Activated CD4-positive, alpha-beta T cell treated with anti-CD3 and anti-CD28 coated beads for 48 hours (primary cell): ENCODE results near the gene C6.
"Not testable (repeated sequence)": the region's sequence is repeated elsewhere in the genome, so short reads cannot be mapped to it uniquely, and the experiment has no call there.

Experiments
- DNase-seq: peaks from one replicate; pipeline ENCODE4 v3.0.0-alpha.2; 2020

The C6 gene

DNA sequence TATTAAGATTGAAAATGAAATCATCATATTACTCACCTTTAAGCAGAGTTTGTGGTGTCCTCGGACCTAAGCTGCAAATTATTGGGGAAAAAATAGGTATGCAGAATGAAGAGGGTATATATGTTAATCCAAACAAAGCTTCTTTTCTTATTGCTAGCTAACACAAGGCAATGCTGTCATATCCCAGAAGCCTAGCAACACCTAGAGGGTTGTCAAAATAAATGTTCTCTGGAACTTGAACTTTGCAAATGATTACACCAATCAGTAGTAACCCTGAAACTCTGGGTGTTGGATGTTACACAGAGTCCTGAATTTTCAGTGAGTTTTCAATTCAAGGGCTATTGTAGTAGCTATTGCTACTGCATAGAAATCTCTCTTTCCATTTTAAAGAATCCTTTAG lies at the start of gene C6:
C6 (minus strand) TSS at position 193 of the 400 bp plus-strand sequence. CDS start 10,302 bp downstream, outside the sequence.
- no peak for DNase-seq

DNA sequence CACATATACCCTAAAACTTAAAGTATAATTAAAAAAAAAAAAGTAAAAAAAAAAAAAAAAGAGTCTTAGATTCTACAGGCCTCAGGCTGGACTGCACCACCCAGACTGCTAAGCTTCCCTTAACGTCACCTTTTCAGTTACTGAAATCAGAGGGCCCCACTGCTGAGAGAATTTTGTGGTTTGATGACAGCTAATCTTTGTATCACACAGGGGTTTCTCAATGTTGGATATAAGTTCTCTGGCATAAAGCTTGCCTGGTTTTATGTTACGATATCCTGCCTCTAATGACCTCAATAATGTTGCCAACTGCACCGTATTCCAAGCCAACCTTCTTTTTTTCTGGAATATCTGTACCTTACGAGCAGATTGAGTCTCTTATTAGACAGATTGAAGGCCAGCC lies 43.1 kb upstream of the C6 start:
- no peak for DNase-seq

DNA sequence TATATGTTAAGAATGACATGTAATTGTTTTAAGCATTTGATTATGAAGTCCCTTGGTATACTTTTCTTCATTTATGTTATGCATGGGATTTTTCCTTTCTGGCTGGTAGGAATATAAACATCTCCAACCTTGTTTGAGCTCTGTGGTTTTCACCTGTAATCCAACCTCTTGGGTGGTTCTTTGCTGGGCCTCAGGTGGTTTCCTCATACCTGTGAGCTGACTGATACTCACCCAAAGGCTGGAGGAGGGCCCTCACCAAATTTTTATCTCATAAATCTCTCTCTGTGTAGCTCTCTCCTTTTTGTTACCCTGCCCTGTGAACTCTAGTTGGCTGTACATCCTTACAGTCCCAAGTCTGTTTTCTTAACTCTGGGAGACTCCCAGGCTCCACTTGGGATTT lies 39.8 kb upstream of the C6 start:
- no peak for DNase-seq

GRCh38 chr5:41252036-41252435 lies 38.7 kb upstream of the C6 start:
- DNase-seq, result no peak

DNA sequence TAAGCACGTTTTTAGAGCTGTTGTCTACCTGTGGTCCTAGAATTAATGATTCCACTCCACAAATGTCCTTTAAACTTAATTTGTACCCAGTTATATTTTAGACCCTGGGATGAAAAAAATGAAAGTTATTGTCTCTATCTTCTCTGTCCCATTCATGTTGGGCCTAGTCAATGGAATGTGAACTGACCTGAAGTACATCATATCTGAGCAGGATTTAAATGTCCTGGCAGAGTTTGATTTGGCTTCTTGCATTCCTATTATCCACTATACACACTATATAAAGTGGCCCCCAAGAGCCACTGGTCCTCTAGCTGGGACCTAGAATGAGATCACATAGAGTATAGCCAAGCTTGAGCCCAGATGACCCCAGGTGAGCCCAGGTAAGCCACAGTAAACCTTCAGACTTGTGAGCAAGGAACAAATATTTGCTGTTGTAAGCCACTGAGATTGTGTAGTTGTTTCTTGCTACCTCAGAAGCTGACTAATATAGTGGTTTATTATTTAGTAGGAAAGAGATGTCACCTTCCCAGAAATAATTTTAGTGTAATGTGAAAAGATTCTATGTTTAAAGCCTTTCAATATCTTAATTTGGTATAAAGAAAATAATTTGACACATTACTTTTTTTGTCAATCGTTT lies 37.1 kb upstream of the C6 start:
- DNase-seq, result no peak

DNA sequence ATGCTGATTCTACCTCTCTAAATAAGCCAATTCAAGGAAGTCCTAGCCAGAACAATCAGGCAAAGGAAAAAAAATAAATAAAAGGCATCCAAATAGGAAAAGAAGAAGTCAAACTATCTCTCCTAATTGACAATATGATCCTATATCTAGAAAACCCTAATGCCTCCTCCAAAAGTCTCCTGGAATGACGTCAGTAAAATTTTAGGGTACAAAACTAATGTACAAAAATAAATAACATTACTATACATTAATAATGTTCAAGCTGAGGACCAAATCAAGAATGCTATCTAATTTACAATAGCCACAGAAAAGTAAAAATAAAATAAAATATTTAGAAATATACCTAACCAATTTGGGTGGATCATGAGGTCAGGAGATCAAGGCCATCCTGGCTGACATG lies 33.8 kb upstream of the C6 start:
- DNase-seq, result no peak

DNA sequence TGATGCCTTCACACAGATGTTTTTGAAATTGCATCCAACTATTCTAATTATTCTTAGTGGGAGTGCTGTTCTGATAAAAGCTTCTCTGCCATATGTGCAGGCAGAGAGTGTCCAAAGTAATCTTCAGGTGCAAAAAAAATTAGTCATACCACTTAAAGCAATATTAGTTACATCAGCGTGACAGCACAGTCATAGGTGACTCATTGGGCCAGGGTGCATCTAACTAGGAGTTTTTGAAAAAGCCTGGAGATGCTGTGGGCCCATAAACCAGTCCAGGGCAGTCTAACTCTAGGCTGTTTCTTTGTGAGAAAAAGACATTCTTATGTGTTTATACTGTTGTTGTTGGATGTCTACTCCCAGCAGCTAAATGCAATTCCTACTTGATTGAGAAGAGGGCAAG lies 33.0 kb upstream of the C6 start:
- DNase-seq, result no peak

DNA sequence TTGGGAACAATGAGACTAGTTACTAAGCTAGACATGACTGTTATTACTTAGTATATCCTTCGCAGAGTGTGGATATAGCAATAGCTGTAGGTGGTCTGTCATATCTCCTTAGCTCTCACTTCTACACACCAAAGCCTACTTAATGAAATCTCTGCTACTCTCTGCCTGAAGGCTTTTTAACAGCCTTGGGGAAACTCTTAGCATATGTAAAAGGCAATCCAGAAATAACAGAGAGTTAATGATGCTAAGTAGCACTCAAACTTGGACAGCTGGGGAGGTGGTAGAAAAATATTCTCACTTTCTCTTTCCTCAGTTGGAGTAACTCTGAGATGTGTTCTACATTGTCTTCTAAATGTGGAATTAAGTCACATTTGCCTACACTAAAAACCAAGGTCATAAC lies 30.2 kb upstream of the C6 start:
- DNase-seq, result no peak

- no peak for DNase-seq
Observed at GRCh38 chr5:41240985-41241384, 27.7 kb upstream of the C6 start.

GRCh38 chr5:41240390-41240789 lies 27.1 kb upstream of the C6 start:
- no peak for DNase-seq

DNA sequence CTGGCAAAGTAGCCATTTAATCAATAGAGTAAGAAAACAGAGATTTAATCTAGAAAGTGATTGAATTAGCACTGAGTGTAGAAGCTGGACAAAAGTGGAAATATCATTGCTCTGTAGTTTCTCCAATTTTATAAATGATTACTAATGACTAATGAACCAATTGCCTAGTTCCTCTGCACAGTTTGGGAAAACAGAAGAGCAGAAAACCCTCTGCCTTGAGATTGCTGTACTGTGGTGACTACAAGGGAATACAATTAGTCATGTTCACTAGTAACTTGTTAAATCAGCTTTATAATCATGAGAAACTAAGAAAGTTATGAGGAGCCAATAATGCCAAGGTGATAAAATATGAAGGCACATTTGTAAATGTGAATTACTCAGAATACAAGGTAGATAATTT lies 21.1 kb upstream of the C6 start:
- DNase-seq, result no peak

DNA sequence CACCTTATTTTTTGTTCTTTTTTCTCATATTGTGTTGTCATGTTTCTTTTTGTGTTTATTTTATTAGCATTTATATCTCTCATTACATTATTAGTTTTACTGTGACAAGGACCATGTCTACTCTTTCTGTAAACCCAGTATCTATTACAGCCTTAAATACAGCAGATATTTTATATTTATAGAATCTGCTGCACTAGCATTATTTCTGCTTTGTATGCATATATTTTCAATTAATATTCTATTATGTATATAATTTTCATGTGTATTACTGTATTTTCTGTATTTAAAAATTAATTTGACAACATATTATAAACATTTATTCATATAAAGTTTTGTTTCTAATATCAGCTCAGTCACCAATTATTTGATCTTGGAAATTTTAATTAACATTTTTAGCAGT lies 19.5 kb upstream of the C6 start:
- no peak for DNase-seq

DNA sequence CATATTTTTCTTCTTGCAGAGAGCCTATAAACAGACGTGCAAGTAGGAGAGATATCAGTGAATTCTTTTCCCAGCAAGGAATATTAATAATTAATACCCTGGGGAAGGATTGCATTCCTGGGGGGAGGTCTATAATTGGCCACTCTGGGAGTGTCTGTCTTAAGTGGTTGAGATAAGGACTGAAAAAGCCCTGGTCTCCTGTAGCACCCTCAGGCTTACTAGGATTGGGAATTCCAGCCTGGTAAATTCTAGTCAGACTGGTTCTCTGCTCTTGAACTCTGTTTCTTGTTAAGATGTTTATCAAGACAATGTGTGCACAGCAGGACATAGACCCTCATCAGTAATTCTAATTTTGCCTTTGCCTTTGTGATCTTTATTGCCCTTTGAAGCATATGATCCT lies 16.9 kb upstream of the C6 start:
- not testable (repeated sequence) for DNase-seq

DNA sequence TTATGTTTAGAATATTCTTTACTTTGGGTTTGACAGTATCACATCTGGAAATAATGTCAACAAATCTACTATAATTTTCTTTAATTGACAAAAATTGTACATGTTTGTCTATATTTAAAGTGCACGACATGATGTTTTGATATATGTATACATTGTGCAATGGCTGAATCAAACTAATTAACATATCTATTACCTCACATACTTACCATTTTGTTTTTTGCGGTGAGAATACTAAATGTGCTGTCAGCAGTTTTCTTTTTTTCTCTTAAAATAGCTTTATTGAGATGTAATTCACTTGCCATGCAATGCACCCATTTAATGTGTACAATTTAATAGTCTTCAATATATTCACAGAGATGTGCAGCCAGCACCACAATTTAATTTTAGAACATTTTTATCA lies 10.6 kb upstream of the C6 start:
- no peak for DNase-seq

GRCh38 chr5:41219658-41220269 lies 6.4 kb upstream of the C6 start:
- no peak for DNase-seq

DNA sequence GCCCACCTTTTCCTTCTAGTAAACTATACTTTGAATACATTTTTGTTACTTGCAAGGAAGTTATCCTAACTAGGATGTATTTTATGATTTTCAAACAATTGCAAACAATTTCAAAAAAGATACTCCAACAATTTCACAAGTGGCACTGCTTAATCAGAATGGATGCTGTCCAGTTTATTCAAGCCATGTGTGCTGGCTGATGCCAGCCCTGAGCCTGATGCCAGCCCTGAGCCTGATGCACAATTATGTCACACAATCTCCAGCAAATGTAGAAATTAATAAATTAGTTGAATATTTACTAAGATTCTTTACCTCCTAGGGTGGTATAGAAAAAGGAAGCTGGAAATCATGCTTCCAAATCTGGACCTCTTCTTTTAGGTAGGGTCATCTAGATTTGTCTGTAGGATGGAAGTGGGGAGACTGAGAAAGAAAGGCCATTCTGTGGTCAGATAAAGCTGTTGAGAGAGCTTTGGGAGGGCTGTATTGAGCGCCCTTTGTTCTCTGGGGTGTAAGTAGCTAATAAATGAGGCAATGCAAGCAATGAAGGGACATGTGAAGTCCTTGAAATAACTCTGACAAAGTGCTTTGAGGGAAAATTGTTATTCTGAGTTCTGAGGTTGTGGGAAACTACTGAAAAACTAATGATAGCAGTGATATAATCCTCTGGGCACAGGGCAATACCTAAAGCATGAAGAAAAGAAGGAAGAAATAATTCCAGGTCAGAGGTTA lies 5.8 kb upstream of the C6 start:
- no peak for DNase-seq

DNA sequence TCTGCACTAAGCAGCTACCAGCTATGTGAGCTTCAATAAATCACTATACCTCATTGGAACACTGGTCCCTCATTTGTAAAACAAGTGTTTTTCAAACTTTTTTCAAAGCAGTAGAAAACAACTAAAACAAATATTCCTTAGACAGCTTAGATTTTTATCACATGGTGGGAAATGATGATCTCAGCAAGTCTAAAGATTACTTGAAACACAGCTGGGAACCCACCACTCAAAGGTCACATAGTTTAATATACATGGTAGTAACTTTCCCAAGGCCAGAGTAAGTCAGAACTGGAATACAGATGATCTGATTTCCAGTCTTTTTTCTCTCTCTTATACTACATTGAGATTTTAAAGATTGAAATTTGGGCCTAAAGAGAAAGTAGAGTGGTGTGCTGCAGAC lies 850 bp upstream of the C6 start:
- DNase-seq, result no peak

GRCh38 chr5:41212935-41213334 lies 397 bp downstream of the C6 start:
- no peak for DNase-seq

DNA sequence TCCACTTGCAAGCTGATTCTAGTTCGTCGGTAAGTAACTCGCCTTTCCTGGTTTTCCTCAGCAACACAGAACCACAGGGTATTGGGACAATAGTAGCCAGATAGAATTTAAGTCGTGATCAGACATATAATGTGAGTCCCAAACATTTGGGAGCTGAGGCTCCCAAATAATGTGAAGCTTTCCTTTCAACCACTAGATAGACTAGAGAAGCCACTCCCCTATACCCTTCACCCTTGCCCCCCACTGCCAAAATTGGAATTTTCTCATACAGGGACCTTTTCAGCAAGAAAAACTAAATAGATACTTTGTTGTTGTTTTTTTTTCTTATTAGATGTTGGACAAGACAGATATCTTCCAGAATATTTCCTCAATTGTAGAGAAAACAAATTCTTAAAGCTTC lies 1.9 kb downstream of the C6 start:
- no peak for DNase-seq

DNA sequence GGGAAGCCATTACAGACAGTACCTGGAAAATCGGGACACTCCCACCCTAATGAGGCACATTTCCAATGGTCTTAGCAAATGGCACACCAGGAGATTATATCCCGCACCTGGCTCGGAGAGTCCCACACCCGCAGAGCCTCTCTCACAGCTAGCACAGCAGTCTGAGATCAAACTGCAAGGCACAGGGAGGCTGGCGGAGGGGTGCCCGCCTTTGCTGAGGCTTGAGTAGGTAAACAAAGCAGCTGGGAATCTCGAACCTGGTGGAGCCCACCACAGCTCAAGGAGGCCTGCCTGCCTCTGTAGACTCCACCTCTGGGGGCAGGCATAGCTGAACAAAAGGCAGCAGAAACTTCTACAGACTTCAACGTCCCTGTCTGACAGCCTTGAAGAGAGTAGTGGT lies 7.9 kb downstream of the C6 start:
- DNase-seq, result not testable (repeated sequence)

DNA sequence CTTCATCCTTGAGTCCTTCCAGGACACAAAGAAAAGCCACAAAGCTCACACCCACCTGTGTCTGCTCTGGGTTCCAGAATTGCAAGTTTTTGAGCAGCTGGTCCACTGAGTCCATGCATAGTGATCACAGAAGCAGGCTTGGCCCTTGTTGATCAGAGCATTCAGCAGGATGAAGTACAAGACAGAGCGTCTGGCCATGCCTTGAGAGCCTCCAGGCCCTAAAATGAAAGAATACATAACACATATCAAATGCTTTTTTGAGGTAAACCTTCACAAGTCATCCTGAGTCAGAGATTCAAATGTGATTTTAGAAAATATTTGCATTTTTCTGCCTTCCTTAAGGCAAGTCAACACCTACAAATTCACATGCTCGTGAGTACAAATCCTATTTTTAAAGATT lies 10.3 kb downstream of the C6 start:
- no peak for DNase-seq

- no peak for DNase-seq
Observed at GRCh38 chr5:41201082-41201772, 12.1 kb downstream of the C6 start.

DNA sequence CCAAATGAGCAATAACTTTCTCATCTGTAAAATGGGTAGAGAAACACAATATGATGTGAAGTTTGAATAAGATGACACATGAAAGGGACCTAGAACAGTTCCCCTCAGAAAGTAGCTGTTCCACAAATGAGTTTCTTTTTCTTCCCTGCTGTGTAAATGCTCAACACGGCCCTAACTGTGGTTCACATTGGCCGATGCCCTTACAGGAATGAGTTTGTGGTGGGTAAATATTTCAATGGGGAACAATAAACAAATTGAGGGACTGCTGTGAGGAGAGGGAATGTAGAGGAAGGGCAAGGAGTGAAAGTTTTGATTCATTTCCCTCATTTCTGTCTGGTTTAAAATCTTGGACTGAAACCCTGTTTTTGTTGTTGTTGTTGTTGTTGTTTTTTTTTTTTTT lies 12.8 kb downstream of the C6 start:
- no peak for DNase-seq

DNA sequence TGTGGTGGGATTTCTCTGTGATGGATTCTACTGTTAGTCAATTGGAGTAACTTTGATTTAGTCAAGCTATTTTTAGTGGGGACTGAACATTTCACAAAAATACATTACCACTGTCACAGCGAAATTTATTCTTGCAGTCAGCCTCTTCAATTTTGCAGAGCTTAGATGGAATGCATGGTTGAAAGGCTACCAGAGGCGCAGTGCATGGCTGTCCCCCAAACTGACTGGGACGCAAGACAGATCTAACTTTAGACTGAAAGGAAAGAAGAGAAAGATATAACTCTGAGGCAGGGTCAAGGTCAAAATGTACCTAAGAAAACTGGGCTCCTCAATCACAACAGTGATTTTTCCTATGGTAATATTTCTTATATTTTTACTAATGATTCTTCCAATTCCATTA lies 13.7 kb downstream of the C6 start:
- no peak for DNase-seq
